Neural cell (in vitro differentiated cells): ENCODE measurements around the gene KCNIP4. TPM values are rescaled to one million over a fixed set of nuclear protein-coding genes. Genes with fewer than 3 reads are reported as not detected.

Experiments
- H2AFZ ChIP-seq: fragments of 200-600, 300-800 bp; sonication (generic), shearing (Covaris generic); 2 replicates; pipeline ENCODE4 v1.6.0; 2014; ENCODE audit warnings: low read depth, mild to moderate bottlenecking, antibody characterized with exemption, low read length, moderate library complexity
- H3F3A ChIP-seq: fragments of 200-600 bp; shearing (Covaris generic); 2 replicates; pipeline ENCODE4 v1.6.1; 2016; ENCODE audit warnings: mild to moderate bottlenecking, moderate library complexity, mixed read lengths, antibody characterized with exemption, low read length; ENCODE audit not compliant: insufficient read depth, poor library complexity, severe bottlenecking
- H3K27ac ChIP-seq: fragments of 200-600, 300-800 bp; sonication (generic), shearing (Covaris generic); 2 replicates; pipeline ENCODE4 v1.5.1; 2014; ENCODE audit warnings: mild to moderate bottlenecking, low read length, moderate library complexity
- H3K27me3 ChIP-seq: fragments of 300-800, 200-600 bp; sonication (generic), shearing (Covaris generic); 2 replicates; pipeline ENCODE4 v1.6.0; 2014; ENCODE audit warnings: mild to moderate bottlenecking, low read depth, low read length, moderate library complexity; ENCODE audit not compliant: insufficient read depth
- H3K36me3 ChIP-seq: fragments of 300-800, 200-600 bp; sonication (generic), shearing (Covaris generic); 2 replicates; pipeline ENCODE4 v1.5.1; 2014; ENCODE audit warnings: mild to moderate bottlenecking, antibody characterized with exemption, low read length, moderate library complexity; ENCODE audit not compliant: insufficient read depth
- H3K4me2 ChIP-seq: fragments of 300-800, 200-600 bp; sonication (generic), shearing (Covaris generic); 2 replicates; pipeline ENCODE4 v1.6.0; 2014; ENCODE audit warnings: mild to moderate bottlenecking, low read length
- H3K4me3 ChIP-seq: fragments of 300-800, 200-600 bp; sonication (generic), shearing (Covaris generic); 2 replicates; pipeline ENCODE4 v1.5.1; 2014; ENCODE audit warnings: mild to moderate bottlenecking, low read length, moderate library complexity
- H3K79me2 ChIP-seq: fragments of 200-600 bp; shearing (Covaris generic); replicated peaks from 2 replicates; pipeline ENCODE4 v1.6.0; 2014; ENCODE audit warnings: mild to moderate bottlenecking, low read length, moderate library complexity; ENCODE audit not compliant: insufficient read depth
- H3K9ac ChIP-seq: fragments of 300-800, 200-600 bp; sonication (generic), shearing (Covaris generic); 2 replicates; pipeline ENCODE4 v1.6.1; 2016; ENCODE audit warnings: mild to moderate bottlenecking, low read length, mixed read lengths
- H3K9me2 ChIP-seq: fragments of 200-600 bp; shearing (Covaris generic); 2 replicates; pipeline ENCODE4 v1.6.1; 2016; ENCODE audit warnings: mild to moderate bottlenecking, low read length, mixed read lengths; ENCODE audit not compliant: insufficient read depth
- H3K9me3 ChIP-seq: fragments of 200-600, 300-800 bp; sonication (generic), shearing (Covaris generic); 2 replicates; pipeline ENCODE4 v1.6.1; 2016; ENCODE audit warnings: mild to moderate bottlenecking, mixed run types, low read length, moderate library complexity, mixed read lengths
- H4K20me1 ChIP-seq: fragments of 200-600 bp; shearing (Covaris generic); 2 replicates; pipeline ENCODE4 v1.6.1; 2016; ENCODE audit warnings: mild to moderate bottlenecking, mixed run types; ENCODE audit not compliant: insufficient read depth
- CTCF ChIP-seq: fragments of 450-650 bp; IDR thresholded peaks from 2 replicates; pipeline ENCODE4 v1.5.1; 2014; ENCODE audit warnings: antibody characterized with exemption, mild to moderate bottlenecking, moderate library complexity; ENCODE audit not compliant: poor library complexity, severe bottlenecking
- EP300 ChIP-seq: fragments of 450-650 bp; conservative IDR thresholded peaks from 2 replicates; pipeline ENCODE4 v1.6.1; 2014; ENCODE audit warnings: antibody characterized with exemption, mild to moderate bottlenecking, moderate library complexity; ENCODE audit not compliant: poor library complexity, severe bottlenecking
- EZH2 ChIP-seq: fragments of 200-600, 300-800 bp; shearing (Covaris generic), sonication (generic); IDR thresholded peaks from 2 replicates; pipeline ENCODE4 v1.6.1; 2014; ENCODE audit warnings: antibody characterized with exemption, low read length, borderline replicate concordance, mild to moderate bottlenecking; ENCODE audit not compliant: insufficient read depth, poor library complexity, severe bottlenecking
- MXI1 ChIP-seq: fragments of 450-650 bp; conservative IDR thresholded peaks from 2 replicates; pipeline ENCODE4 v1.6.1; 2014; ENCODE audit warnings: antibody characterized with exemption, mild to moderate bottlenecking; ENCODE audit not compliant: poor library complexity, severe bottlenecking
- POLR2AphosphoS5 ChIP-seq: IDR thresholded peaks from 2 replicates; pipeline ENCODE4 v1.6.1; 2012
- RAD21 ChIP-seq: fragments of 450-650 bp; conservative IDR thresholded peaks from 2 replicates; pipeline ENCODE4 v1.6.1; 2014; ENCODE audit warnings: antibody characterized with exemption, mild to moderate bottlenecking, moderate library complexity
- REST ChIP-seq: IDR thresholded peaks from 2 replicates; pipeline ENCODE4 v1.6.1; 2012; ENCODE audit warnings: borderline replicate concordance
- SMC3 ChIP-seq: fragments of 450-650 bp; conservative IDR thresholded peaks from 2 replicates; pipeline ENCODE4 v1.6.1; 2014; ENCODE audit warnings: antibody characterized with exemption, mild to moderate bottlenecking, moderate library complexity; ENCODE audit not compliant: poor library complexity
- TAF1 ChIP-seq: IDR thresholded peaks from 2 replicates; pipeline ENCODE4 v1.6.1; 2012; ENCODE audit warnings: low read depth
- polyA plus RNA-seq: library from polyadenylated mRNA; depleted of rRNA; stranded (reverse); fragments of >200 nt; gene quantifications from 2 replicates; pipeline ENCODE4 v1.2.3, GENCODE V29; 2014

KCNIP4 gene
- polyA plus RNA-seq, 1 donor from 2014 or later, result 22.8 TPM

DNA sequence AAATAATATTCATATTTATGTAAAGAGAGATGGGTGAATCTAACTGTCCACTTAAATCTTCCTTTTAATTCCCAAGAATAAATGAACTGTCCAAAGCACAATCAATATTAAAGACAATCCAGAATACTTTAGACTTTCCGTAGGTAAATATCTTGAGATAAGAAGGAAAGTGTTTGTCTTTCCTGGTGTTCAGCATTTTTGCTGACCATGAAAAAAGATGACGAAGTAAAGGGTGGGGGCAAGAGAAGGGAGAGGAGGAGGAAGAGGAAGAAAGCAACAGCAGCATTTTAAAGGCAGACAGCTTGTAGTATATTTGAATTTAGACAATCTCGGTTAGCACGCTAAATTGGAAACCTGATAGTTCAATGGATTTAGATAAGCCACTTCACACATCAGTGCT lies 498.2 kb downstream of the KCNIP4 start:
- Histone ChIP-seq H3F3A (no peaks in the 10 kb centered on the region), H3K9me3 (no peaks in the 10 kb centered on the region), H4K20me1 (no peaks in the 10 kb centered on the region), H3K79me2 (no peaks in the 10 kb centered on the region), H3K4me3 (no peak overlapping the region), H3K27me3 (no peaks in the 10 kb centered on the region), H3K27ac (no peak overlapping the region), H3K36me3 (no peaks in the 10 kb centered on the region), H3K9ac (no peak overlapping the region), H3K4me2 (no peak overlapping the region), H3K9me2 (no peaks in the 10 kb centered on the region), H2AFZ (no peak overlapping the region)
- TF ChIP-seq TAF1 (no peak), MXI1 (no peak), RAD21 (no peak), POLR2AphosphoS5 (no peak), REST (no peak), EZH2 (no peak), EP300 (no peak), CTCF (no peak), SMC3 (no peak)

DNA sequence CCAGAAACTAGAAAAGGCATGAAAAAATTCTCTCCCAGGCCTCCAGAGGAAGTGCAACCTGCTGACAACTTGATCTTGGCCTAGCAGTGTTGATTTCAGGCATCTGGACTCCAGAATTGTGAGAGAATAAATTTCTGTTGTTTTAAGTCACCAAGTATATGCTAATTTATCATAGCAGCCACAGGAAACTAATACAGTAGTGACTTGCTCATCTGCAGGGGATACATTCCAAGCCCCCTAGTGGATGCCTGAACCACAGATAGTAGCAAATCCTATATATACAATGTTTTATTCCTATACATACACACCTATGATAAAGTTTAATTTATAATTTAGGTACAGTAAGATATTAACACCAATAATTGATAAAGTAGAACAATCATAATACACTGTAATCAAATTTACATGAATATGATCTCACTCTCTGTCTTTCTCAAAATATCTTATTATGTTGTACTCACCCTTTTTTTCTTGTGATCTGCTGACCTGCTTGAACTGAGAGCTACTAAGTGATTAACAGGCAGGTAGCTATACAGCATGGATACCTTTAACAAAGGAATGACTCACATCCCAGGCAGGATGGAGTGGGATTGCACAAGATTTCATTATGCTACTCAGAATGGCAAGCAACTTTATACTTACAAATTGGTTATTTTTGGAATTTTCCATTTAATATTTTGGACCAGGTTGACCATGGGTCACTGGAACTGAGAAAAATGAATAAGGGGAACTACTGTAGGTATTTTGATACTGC lies 501.1 kb downstream of the KCNIP4 start:
- Histone ChIP-seq H3K4me3 (no peak overlapping the region), H4K20me1 (no peaks in the 10 kb centered on the region), H3K9me2 (no peaks in the 10 kb centered on the region), H3K27me3 (no peaks in the 10 kb centered on the region), H3K4me2 (no peak overlapping the region), H3K36me3 (no peaks in the 10 kb centered on the region), H3K9me3 (no peaks in the 10 kb centered on the region), H3K79me2 (no peaks in the 10 kb centered on the region), H3F3A (no peaks in the 10 kb centered on the region), H3K9ac (no peak overlapping the region), H2AFZ (no peak overlapping the region), H3K27ac (no peak overlapping the region)
- TF ChIP-seq EZH2 (no peak), SMC3 (no peak), TAF1 (no peak), EP300 (no peak), POLR2AphosphoS5 (no peak), REST (no peak), RAD21 (no peak), CTCF (no peak), MXI1 (no peak)
